Dedifferentiated amniotic fluid mesenchymal stem cell (primary cell): Measurements from ENCODE around the gene IKZF4.

Experiments
- DNase-seq: peaks from one replicate; pipeline ENCODE4 v3.0.0-alpha.2; 2016; ENCODE audit errors: extremely low spot score

Gene IKZF4

GRCh38 chr12:56082967-56083366, 62.1 kb downstream of the IKZF4 start:
- no peak for DNase-seq

- no peak for DNase-seq
Observed at GRCh38 chr12:56084958-56085543, 64.2 kb downstream of the IKZF4 start.

- no peak for DNase-seq
Observed at GRCh38 chr12:56086096-56086495, 65.3 kb downstream of the IKZF4 start.

GRCh38 chr12:56086608-56087007, 65.8 kb downstream of the IKZF4 start:
- DNase-seq, result no peak

- no peak for DNase-seq
Observed at GRCh38 chr12:56087220-56087619, 66.4 kb downstream of the IKZF4 start.
